GM23248 (cell line): ENCODE results near the gene TMIE.

Experiments used
- EZH2 ChIP-seq: fragments of 200-600 bp; sonication (generic); IDR thresholded peaks from 2 replicates; pipeline ENCODE4 v1.6.1; 2018; ENCODE audit warnings: antibody characterized with exemption, mild to moderate bottlenecking; ENCODE audit not compliant: insufficient read depth, poor library complexity, severe bottlenecking
- EZH2phosphoT487 ChIP-seq: fragments of 200-600 bp; sonication (generic); IDR thresholded peaks from 2 replicates; pipeline ENCODE4 v1.6.1; 2018; ENCODE audit warnings: antibody characterized with exemption, moderate library complexity, mild to moderate bottlenecking, low read depth; ENCODE audit not compliant: insufficient read depth

DNA sequence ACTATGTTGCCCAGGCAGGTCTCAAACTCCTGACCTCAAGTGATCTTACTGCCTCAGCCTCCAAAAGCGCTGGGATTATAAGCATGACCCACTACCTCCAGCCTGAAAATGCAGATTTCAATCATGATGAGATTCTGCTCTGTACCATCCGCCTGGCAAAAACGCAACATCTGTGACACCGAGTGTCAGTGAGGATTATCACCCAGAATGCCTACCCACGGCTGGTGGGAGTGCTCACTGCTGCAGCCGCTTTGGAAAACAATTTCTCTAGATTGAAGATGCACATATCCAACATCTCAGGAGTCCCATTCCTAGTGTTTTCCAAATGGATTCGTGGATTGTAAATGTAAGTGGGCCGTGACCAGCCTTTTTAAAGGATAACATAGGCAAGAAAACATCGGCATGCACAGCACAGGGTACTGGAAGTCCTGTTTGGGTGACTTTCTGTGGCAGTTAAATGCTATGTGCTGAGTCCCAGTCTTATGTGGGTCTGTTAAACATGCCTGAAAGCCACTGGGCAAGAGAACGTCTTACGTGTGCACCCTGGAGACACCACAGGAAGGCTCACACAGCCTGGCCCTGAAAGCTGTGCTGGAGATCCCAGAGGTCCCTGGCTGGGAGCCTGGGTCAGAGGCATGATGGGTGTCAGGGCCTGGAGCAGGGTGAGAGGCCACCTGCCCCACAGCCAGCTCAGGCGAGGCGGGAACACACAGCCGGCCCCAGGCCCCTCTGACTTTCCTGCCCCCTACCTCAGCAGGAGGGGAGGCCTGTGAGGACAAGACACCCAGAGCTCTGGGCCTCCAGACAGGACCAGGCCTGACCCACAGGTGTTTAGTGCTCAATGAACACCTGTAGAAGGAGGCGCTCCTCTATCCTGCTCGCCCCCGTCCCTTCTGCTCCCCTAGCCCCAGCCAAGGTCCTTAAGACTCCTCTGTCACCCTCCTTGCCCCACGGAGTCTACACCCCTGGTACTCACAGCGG lies 15.6 kb downstream of the TMIE start:
- TF ChIP-seq EZH2phosphoT487 (no peak), EZH2 (no peak)
